HG02840 (cell line): Measurements from ENCODE around the gene UNC5C.

Source experiments
- ATAC-seq: cut with Tn5 transposase; IDR thresholded peaks from one replicate; pipeline ENCODE4 v1.9.1; 2021; ENCODE audit warnings: mild to moderate bottlenecking, moderate library complexity, moderate number of reproducible peaks; ENCODE audit not compliant: unreplicated experiment, low FRiP score

UNC5C gene

DNA sequence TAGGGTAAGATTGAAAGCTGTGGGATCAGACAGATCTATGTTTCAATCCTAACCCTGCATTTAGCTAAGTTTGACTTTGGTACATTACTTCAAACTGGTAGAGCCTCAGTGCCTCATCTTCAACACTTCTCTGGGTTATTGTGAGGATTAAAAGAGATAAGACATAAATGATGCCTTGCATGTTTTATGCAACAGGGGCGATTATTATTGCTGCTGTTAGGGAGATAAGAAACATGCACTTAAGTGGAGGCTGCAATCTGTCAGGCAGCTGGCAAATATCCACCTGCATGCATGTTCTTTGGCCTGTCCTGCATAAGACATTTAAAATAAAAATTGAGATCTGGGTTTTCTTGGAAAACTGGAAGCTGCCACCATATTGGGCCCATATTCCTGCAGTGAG lies 24.6 kb downstream of the UNC5C start:
- ATAC-seq = no peak

GRCh38 chr4:95522682-95523530 lies 25.9 kb downstream of the UNC5C start:
- ATAC-seq = no peak

GRCh38 chr4:95517576-95518345 lies 31.0 kb downstream of the UNC5C start:
- ATAC-seq = no peak

GRCh38 chr4:95516528-95517017 lies 32.2 kb downstream of the UNC5C start:
- ATAC-seq = no peak

DNA sequence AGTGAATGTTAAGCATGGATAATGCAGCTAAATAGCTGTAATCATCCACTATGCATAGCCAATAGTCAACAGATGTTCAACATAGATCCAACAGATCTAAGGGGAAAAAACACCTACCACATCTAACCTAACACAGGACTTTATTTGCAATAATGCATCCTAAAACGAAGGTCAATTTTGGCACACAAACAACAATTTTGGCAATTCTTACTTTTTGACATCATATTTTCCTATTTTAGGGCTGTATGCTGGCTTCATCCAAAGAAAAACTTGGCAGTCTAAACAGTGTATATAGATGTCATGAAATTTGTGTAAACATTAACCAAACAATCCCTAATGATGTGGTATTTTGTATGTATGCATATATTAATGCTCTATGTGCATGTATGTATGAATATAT lies 33.2 kb downstream of the UNC5C start:
- ATAC-seq = no peak

DNA sequence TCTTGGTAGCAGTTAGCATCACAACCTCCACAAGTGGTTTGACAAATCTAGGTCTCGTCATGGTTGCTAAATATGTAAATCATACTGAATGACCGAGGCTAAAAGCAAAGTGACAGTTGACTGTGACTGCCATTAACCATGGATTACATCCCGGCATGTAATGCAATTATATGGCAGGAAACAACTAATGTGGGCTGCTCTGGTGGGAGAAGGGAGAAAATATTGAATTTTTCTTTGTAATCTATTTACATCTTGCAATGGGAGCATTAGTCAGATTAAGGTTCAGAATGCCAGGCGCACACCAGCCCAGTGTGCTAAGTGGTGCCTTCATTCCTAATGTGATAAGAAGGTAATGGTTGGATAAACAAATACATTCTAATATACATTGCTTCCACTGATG lies 35.8 kb downstream of the UNC5C start:
- ATAC-seq = no peak

GRCh38 chr4:95511477-95511876 lies 37.3 kb downstream of the UNC5C start:
- no peak for ATAC-seq

DNA sequence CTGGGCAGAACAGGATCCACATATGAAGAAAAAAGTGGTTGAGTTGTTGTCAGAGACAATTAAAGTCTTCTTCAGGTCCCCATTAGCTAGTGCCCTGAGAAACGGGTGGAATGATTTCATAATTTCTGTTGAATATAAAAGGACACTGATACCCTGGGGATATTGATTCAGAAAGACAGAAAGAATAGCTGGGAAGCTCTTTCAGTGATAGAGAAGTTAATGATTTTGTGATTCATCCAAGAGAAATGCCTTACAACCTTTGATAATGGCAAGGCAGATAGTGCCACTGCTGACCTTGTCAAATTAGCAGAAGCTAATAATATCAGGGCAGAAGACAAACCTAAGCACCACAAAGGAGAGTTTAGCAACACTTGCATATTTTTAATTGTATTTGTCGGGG lies 37.9 kb downstream of the UNC5C start:
- ATAC-seq = no peak

- ATAC-seq = no peak
Measured at GRCh38 chr4:95510145-95510544, 38.6 kb downstream of the UNC5C start.

- no peak for ATAC-seq
Measured at GRCh38 chr4:95508421-95508820, 40.4 kb downstream of the UNC5C start.

DNA sequence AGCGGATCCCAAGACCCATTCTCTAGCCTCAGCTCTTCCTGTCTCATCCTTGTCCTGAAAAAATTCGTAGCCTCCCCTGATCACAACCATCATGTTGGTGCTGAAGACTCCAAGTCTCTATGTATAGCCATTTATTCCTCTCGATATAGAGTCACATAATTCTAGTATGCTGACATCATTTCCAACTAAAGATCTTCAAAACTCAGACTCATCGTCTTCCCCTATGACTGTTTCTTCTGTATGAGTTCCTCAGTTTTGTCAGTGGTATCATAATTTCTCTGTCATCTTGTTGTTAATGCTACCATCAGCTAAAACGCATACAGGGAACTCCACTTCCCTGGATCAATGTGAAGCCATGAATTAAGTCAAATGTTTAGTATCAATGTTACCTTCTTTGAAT lies 41.2 kb downstream of the UNC5C start:
- ATAC-seq = no peak

DNA sequence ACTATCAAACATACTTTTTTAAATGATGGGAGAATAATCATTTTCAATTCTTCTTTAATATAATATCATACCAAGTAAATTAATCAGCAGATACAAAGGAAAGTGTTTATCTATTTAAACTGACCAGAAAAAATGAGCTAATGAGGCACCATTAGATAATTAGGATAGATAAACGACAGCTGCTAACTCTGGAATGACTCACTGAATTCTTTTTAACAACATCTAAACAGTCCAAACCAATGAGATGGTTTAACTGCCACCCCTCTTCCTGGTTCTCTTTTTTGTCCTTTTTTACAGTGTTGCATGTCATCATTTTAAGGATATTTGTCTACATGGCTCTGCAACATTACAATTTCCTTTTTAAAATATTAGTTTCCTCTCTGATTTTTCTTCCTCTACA lies 41.6 kb downstream of the UNC5C start:
- no peak for ATAC-seq

DNA sequence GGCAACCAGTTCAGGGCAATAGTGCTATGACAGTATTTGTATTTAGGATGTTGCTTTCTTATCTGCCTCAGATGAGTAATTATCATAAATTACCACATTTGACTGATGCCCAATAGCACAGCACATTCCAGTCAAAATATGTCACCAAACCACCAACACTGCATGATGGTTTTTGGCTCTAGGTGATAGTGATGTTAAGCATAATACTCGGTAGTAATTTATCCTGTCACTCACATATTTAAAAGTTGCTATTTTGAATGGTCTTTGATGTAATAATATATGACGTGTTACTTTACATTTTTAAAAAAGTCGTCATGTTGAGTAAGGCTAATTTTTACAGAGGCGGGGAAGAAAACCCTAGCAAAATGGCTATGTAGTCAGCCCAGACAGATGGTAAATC lies 42.5 kb downstream of the UNC5C start:
- no peak for ATAC-seq

DNA sequence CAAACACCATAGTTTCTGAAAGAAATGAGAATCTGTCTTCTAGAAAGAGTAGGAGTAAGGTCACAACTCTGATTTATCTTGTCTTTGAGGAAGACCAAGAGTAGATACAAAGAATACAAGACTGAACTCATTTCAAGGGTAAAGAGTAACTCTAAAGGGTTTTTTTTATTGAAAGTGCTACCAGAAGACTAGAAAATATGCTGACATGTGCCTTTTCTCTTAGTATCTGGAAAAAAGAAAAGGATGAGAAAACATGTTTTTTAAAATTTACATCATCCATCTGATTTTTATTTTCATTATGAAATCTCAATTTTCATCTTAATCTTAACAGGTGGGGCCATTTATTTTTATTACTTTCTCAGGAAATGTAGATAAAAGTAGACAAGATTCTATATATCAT lies 43.0 kb downstream of the UNC5C start:
- no peak for ATAC-seq

- ATAC-seq = no peak
Measured at GRCh38 chr4:95505151-95505550, 43.6 kb downstream of the UNC5C start.

DNA sequence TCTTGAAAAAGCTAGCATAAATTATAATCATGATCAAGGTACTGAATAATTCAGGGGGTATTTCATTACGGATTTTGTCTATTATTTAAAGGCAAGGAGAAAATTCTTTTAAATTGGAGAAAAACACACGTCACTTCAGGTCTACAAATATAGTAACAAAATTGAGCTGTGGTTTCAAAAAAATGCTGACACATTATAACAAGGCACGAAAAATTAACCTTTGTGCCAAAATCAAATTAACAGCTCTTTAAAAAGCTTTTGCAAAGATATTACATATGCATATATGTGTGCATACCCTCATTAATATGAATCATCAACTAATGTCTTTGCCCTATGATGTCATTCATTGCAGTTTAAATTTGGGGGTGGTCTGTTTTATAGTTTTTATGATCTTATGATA lies 44.3 kb downstream of the UNC5C start:
- no peak for ATAC-seq

GRCh38 chr4:95500361-95500760 lies 48.4 kb downstream of the UNC5C start:
- ATAC-seq = no peak

GRCh38 chr4:95499291-95499696 lies 49.5 kb downstream of the UNC5C start:
- ATAC-seq = no peak

- ATAC-seq = no peak
Measured at GRCh38 chr4:95494186-95494585, 54.6 kb downstream of the UNC5C start.

- ATAC-seq = no peak
Measured at GRCh38 chr4:95478679-95479078, 70.1 kb downstream of the UNC5C start.

DNA sequence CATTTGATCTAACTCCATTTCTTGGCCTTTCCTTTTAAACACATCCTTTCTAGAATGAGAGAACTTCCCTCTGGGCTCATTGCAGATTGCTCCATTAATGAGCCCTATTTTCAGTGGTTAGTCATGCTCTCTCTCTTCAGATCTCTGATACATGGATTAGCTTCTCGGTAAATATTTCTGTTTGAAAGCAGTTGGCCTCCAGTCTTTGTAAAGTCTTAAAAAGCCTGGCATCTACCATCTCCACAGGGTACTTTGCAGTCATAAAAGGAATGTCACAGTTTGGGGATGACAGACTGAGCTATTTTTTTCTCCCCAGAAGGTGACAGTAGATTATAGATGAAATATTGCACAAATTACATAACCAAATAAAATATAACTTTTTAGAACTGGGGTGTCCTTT lies 72.7 kb downstream of the UNC5C start:
- no peak for ATAC-seq

DNA sequence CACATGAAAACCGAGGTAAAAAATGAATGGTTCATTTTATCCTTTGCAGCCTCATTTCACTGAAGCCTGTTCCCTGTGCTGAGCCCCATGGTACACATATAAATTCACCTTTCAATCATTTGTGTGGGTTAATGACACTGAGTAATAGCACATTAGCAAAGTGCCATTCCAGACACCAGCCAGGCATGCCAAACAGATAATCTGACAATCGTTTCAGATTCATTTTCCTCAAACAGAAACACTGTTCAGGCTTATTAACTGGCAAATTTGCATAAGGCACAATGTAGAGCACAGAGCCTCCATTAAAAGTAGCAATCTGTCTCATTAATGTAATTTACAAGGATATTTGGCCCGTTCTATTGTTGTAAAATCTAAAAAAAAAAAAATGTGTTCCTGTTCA lies 76.2 kb downstream of the UNC5C start:
- no peak for ATAC-seq
